ENCODE measurements around the gene MYCBPAP. TPM values are rescaled to one million over a fixed set of nuclear protein-coding genes. Genes with fewer than 3 reads are reported as not detected.

The MYCBPAP gene
- total RNA-seq, 4 donors from 2014 or later: 0.38 TPM; not detected in 3

- Histone ChIP-seq H3K4me1 (peaks cover 41 to 100% (median 45%) of the 10 kb centered on the region in 3 donors), H3K9me3 (no peaks in the 10 kb centered on the region), H3K4me3 (no peak overlapping the region), H3K36me3 (peaks cover 9 to 48% (median 9%) of the 10 kb centered on the region in 3 donors), H3K27ac (no peak overlapping the region), H3K27me3 (peaks cover 0 to 28% (median 4%) of the 10 kb centered on the region in 4 donors)
- 90 to 92% methylated on average over 10 to 42 of the region's 45 CpGs for WGBS, 2 donors
- DNase-seq: no peak
- TF ChIP-seq POLR2A (IDR thresholded peaks at IDR 0.05): no peak
- no peak for TF ChIP-seq CTCF (IDR thresholded peaks at IDR 0.05)
- intact Hi-C loops (cut with DNase I): no loop called here
Measured at GRCh38 chr17:50536683-50537646, 28.7 kb downstream of the MYCBPAP start.

- peaks cover 43 to 100% (median 44%) of the 10 kb centered on the region in 3 donors for H3K4me1 ChIP-seq
- H3K36me3 ChIP-seq: peaks cover 9 to 48% (median 9%) of the 10 kb centered on the region in 3 donors
- WGBS, 2 donors: 91% methylated on average over 3 of the region's 20 CpGs; no CpG with 5 or more reads in 1 of the 2 donors
- intact Hi-C loops (cut with DNase I): no loop called here
- no peaks in the 10 kb centered on the region for H3K9me3 ChIP-seq
- H3K4me3 ChIP-seq: no peak overlapping the region
- TF ChIP-seq POLR2A (IDR thresholded peaks at IDR 0.05) (no peak), CTCF (IDR thresholded peaks at IDR 0.05) (no peak)
- no peak for DNase-seq
- H3K27me3 ChIP-seq: peaks cover 0 to 18% (median 0%) of the 10 kb centered on the region in 4 donors
- H3K27ac ChIP-seq: peak overlapping the region in 1 of 4 donors; percentile 68
Measured at GRCh38 chr17:50537721-50538548, 29.7 kb downstream of the MYCBPAP start.

- intact Hi-C loops (cut with DNase I): no loop called here
- Histone ChIP-seq H3K27me3 (peaks cover 0 to 9% (median 0%) of the 10 kb centered on the region in 4 donors), H3K27ac (peak overlapping the region in 3 of 4 donors; percentile 42 to 82 (median 68)), H3K4me1 (peaks cover 47 to 100% (median 48%) of the 10 kb centered on the region in 3 donors), H3K4me3 (no peak overlapping the region), H3K36me3 (peaks cover 9 to 48% (median 9%) of the 10 kb centered on the region in 3 donors), H3K9me3 (no peaks in the 10 kb centered on the region)
- WGBS, 2 donors: 57 to 71% methylated on average over 5 to 7 of the region's 20 CpGs
- TF ChIP-seq CTCF (IDR thresholded peaks at IDR 0.05) (no peak), POLR2A (IDR thresholded peaks at IDR 0.05) (no peak)
- DNase-seq: no peak
Measured at GRCh38 chr17:50538549-50539410, 30.5 kb downstream of the MYCBPAP start.

- Histone ChIP-seq H3K27ac (peak overlapping the region; percentile 42 to 82 (median 78)), H3K4me1 (peaks cover 44 to 96% (median 50%) of the 10 kb centered on the region in 3 donors), H3K4me3 (no peak overlapping the region), H3K9me3 (no peaks in the 10 kb centered on the region), H3K27me3 (no peaks in the 10 kb centered on the region), H3K36me3 (peaks cover 9 to 48% (median 9%) of the 10 kb centered on the region in 3 donors)
- TF ChIP-seq POLR2A (IDR thresholded peaks at IDR 0.05): no peak
- TF ChIP-seq CTCF (IDR thresholded peaks at IDR 0.05): no peak
- DNase-seq: no peak
- WGBS, 2 donors: 41 to 52% methylated on average over 7 to 13 of the region's 15 CpGs
- intact Hi-C loops (cut with DNase I): loop anchor here (10.0 kb wide), 1 partner anchor 305 kb away; no protein-coding TSS in a partner anchor
Measured at GRCh38 chr17:50539762-50540559, 31.7 kb downstream of the MYCBPAP start.
